Astrocyte of the cerebellum (primary cell): ENCODE results near the gene RPS6KA2.

Experiments used
- DNase-seq: peaks from one replicate; pipeline ENCODE4 v3.0.0-alpha.2; 2011; ENCODE audit warnings: low read depth
- H3K4me3 ChIP-seq: 2 replicates; pipeline ENCODE4 v1.5.1; 2011; ENCODE audit warnings: mild to moderate bottlenecking, low read depth, low read length, moderate library complexity
- in situ Hi-C: cut with HindIII; loops from 2 replicates; pipeline ENCODE4 v1.10.0; 2017; ENCODE audit warnings: low sequenced_read_pairs
- TF ChIP-seq, protein P1 (sequence below): IDR thresholded peaks from 2 replicates; pipeline ENCODE4 v1.5.1; 2012; ENCODE audit warnings: low read length, low read depth, moderate library complexity, mild to moderate bottlenecking; ENCODE audit errors: missing control alignments

The RPS6KA2 gene

DNA sequence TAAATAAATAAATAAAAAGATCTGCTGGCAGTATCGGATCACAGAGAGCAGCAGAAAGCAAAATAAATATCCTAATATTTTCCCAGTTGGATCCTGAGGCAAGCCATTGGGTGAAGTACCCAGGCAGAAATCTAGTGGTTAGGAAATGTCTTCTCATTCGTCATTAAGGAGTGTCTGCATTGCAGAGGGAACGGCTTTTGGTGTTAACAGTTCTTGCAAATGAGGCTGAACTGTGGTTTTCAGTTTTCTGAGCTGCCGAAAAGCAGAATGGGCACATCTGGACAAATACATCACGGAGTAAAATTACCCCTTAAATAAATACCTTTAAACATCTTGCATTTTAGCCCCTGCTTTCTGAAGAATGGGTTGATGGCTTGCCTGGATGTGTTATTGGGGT, 162.1 kb downstream of the RPS6KA2 start:
- no peak overlapping the region for H3K4me3 ChIP-seq
- in situ Hi-C loops: no loop called here
- TF ChIP-seq, protein P1, sequence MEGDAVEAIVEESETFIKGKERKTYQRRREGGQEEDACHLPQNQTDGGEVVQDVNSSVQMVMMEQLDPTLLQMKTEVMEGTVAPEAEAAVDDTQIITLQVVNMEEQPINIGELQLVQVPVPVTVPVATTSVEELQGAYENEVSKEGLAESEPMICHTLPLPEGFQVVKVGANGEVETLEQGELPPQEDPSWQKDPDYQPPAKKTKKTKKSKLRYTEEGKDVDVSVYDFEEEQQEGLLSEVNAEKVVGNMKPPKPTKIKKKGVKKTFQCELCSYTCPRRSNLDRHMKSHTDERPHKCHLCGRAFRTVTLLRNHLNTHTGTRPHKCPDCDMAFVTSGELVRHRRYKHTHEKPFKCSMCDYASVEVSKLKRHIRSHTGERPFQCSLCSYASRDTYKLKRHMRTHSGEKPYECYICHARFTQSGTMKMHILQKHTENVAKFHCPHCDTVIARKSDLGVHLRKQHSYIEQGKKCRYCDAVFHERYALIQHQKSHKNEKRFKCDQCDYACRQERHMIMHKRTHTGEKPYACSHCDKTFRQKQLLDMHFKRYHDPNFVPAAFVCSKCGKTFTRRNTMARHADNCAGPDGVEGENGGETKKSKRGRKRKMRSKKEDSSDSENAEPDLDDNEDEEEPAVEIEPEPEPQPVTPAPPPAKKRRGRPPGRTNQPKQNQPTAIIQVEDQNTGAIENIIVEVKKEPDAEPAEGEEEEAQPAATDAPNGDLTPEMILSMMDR: no peak
- DNase-seq: no peak

DNA sequence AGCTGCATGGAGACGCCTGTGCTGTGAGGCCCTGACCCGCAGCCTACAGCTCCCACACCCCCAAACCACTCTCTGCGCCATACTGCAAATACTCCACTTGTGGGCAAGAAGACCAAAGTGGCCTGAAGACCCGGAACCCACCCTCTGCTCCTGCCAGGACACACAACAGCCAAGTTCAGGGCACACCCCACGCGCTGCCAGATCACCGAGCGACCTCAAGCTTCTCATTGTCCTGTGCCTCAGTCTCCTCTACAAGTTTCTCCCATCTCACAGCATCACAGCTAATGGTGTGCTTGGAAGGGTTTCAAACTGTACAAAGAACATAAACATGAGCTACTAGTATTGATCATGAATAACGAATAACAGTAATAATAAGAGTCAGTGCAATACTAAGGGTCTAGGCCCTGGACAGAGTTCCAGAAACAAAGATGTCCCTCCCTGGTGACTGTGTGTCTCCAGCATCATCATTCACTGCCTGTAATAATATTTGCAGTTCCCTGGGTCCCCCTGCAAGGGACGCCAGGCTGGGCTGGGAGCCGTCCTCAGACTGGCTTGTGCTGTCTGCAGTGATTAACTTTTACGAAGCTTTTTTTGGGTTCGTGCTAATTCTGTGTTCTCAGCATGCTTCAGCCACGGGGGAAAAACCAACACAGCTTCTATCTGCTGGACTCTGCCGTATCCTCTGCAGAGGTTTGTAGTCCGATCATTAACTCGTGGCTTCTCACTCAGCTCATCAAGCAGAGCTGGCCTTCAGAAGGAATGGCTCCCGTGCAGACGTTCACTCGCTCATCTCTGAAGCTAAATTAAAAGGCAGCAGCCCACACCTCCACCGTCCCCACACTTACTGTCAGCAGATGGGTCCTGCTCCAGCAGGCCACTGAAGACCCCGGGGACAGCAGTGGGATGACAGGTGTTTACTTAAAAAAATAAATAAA, 162.7 kb downstream of the RPS6KA2 start:
- no peak overlapping the region for H3K4me3 ChIP-seq
- no peak for DNase-seq

DNA sequence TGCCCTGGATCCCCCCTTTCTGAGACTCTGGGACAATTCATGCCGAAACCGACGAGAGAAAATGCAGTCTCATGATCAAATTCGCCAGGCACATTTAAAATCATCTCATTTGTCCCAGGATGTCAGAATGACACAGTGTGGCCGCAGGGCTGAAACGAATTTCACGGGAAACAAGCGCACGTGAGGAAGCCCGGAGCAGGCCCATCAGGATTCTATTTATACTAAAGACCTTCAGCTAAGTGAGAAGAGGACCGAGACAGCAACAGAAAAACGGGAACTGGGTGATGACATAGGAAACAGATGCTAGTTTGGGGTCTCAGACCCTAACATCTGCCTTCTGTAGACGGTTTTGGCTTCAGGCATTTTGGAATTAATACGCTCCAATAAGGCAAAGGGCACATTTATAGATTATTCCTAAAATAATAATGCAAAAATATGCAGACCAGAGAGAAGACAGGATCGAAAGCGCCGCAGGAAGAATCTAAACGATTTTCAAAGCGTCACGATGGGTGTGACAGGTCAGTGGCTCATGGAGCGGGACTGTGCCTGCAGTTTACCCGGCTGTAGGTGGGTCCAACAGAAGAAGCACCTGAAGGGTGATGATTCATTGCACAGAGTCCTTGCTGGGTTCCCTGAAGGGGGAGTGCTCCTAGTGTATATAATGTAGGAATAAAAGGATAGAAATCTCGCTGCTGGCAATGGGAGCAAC, 163.5 kb downstream of the RPS6KA2 start:
- H3K4me3 ChIP-seq: no peak overlapping the region
- TF ChIP-seq, protein P1: no peak
- DNase-seq: no peak
- in situ Hi-C loops: no loop called here

More for the DNA sequence above, 162.7 kb downstream of the RPS6KA2 start:
- TF ChIP-seq, protein P1: no peak
- in situ Hi-C loops: no loop called here

DNA sequence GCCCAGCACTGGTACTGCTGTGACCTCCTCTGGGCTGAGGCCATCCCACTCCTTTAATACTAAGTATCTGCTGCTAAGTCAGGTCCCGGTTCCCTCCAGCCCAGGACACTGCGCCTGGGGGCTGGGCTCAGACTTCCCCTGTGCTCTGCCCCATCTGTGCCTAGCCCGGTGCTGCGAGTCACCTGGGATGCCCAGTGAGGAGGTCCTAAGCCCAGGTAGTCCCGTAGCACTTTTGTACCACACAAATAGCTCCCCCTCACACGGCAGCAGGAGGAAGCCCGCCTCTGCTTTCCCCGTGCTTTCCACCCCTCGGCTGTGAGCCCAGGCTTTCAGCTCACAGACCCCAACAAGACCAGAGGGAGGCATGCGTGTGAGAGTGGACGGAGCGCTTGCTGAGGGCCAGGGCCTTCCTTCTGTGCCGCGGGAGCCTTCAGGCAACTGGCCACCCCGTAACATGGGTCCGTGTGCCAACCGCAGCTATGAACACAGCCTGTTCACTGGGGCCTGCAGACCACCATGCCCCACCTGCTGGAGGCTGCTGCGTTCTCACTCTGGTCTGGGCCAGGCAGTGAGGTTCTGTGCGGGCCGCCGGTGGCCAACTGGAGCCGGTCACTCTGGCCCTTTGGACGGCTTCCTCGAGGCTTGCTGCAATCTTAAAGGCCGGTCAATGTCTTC, 164.5 kb downstream of the RPS6KA2 start:
- TF ChIP-seq, protein P1: no peak
- no peak for DNase-seq
- no peak overlapping the region for H3K4me3 ChIP-seq
- in situ Hi-C loops: no loop called here

DNA sequence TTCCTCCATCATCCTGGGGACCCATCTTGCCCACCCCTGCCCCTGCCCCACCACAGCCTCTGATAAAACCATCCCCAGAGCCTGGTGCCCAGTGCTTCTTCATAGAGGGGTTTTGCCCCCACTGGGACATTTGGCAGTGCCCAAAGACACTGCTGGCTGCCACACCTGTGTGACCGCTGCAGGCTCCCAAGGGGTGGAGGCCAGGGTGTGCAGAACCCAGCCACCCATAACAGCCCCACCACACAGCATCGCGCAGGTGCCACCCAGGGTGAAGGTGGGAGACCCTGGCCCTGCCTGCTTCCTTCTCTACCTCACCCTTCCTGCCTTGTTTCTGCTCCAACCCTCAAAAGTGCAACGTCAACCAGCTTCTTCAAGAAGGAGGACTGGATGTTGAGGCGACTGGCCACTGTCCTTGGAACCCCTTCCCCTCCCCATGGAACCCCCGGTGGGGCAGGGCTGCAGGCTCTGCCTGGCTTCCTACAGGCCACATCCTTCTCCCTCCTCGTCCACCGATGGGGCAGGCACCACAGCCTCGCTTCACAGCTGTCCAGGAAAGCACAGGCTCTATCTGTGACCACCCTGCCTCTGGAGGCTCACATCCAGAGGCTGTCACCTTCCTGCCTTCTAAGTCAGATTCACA, 165.1 kb downstream of the RPS6KA2 start:
- TF ChIP-seq, protein P1: no peak
- DNase-seq: no peak
- no peak overlapping the region for H3K4me3 ChIP-seq
- in situ Hi-C loops: no loop called here
